Anterior cingulate cortex (tissue), 58 donors: ENCODE data around the gene CEP120.
"Not testable (repeated sequence)": the region's sequence is repeated elsewhere in the genome, so short reads cannot be mapped to it uniquely, and the experiment has no call there.

Experiments used
- DNase-seq, 58 donors: peaks; one replicate each; lab custom pipeline; 2025; lab: John Stamatoyannopoulos, UW

The CEP120 gene

DNA sequence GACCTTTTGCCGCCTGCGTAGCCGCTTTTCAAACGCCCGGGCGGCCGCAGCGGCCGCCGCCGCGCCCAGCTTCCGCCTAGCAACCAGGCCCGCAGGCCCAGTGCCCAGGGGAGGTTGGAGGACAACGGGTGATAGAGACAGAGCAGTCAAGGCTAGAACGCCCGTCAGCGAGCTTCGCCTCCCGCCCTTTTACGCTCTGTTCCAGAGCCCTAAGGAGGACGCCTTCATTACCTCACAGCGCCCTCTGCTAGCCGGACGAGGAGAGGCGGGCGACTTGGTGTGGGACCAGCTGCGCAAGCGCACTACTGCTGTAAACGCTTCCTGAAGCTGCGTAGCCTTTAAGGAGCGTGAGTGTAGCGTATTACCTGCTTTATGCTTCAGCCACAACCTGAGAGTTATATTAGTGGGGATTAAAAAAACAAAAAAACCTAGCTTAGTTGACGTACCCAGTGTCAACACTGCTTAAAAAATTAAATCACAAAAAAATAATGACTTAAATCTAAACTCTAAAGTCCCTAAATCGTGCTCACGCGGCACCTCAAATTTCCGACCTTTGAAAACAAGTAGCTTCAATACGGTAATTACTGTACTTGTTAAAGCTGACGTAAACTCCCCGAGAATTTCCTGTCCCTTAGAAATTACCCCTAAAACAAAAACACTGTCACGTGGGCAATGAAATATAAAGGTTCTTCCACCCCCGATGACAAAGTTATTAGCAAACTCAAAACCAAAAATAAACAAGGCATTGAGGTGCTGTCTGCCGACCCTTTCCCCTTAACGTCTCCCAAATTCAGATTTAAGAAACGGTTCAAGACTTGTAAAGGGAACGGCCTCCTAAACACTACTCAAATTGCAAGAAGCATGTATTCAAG, at the start of gene CEP120:
Gene CEP120 (minus strand): TSS at position 126 of the 872 bp plus-strand sequence. CDS start 405 bp downstream, outside the sequence.
- DNase-seq, result peak; percentile 73 to 99 (median 97)

DNA sequence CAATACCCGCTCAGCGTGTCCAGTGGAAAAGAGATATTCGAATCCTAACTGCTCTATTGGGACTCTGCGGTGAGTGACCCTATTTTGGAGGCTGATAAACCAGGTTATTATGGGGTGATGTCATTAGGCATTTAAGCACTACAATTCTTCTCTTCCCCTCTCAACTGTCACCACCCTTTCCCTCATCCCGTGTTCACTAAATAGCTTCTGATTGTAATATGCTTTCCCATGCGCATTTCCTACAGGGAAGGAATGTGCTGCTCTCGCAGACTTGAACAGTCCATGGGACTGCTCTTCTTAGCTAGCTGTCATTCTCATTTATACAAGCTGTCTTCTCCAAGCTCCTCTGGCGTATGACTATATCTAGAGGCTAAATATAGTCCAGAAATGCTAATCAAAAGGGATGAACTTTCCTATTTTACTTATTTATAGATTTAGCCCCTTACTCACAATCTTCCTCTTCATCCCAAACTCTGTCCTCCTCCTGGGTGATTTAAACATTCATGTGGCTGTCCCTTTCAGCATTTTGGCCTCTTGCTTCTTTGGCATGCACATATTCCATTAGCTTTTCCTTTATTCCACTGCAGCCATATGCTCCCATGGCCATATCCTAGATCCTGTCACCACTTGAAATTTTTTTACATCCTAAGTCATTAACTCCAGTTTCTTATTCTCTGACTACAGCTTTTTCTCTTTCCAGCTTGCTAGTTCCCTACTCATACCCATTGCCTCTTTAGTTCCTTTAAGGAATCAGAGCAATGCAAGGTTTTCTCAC, 49.1 kb upstream of the CEP120 start:
- DNase-seq, result no peak

DNA sequence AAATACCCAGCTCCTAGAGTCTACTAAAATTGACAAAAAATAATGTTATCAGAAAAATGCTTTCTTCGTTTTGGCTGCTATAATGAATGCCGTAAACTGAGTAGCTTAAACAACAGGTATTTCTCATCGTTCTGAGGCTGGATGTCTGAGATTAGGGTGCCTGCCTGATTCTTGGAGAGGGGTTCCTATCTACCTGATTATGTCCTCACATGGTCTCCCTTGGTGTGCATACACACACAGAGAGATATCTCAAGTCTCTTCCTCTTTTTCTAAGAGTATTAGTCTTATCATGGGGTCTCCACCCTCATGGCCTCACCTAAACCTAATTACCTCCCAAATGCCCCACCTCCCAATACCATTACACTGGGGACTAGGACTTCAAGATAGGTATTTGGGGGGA, 48.2 kb upstream of the CEP120 start:
- DNase-seq, result no peak

DNA sequence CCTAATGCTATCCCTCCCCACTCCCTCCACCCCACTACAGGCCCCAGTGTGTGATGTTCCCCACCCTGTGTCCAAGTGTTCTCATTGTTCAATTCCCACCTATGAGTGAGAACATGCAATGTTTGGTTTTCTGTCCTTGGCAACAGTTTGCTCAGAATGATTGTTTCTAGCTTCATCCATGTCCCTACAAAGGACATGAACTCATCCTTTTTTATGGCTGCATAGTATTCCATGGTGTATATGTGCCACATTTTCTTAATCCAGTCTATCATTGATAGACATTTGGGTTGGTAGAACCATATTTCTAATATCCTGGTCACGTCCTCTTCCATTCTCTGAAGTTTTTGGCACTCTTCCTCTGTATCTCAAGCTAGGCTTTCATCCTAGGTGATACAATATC, 43.6 kb upstream of the CEP120 start:
- DNase-seq, result not testable (repeated sequence)

DNA sequence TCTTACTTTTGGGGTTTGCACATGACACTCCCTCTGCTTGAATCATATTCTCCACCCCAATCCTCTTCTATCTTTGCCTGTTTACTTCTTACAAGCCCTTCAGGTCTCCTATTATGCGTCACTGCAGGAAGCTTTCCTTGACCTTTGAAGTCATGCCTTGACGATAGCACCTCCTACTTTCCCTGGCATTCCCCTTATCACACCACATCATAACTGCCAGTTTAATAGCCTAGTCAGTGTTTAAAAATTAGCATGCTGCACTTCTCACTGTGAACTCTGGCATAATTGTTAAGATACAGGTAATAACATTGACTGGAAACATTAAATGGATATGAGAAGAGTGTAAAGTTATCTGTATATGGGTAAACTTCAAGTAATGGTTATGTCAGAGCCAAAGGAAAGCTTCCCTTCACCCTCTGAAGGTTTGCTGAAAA, 37.1 kb upstream of the CEP120 start:
- DNase-seq, result no peak

DNA sequence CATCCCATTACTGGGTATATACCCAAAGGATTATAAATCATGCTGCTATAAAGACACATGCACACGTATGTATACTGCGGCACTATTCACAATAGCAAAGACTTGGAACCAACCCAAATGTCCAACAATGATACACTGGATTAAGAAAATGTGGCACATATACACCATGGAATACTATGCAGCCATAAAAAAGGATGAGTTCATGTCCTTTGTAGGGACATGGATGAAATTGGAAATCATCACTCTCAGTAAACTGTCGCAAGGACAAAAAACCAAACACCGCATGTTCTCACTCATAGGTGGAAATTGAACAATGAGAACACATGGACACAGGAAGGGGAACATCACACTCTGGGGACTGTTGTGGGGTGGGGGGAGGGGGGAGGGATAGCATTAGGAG, 35.8 kb upstream of the CEP120 start:
- not testable (repeated sequence) for DNase-seq

DNA sequence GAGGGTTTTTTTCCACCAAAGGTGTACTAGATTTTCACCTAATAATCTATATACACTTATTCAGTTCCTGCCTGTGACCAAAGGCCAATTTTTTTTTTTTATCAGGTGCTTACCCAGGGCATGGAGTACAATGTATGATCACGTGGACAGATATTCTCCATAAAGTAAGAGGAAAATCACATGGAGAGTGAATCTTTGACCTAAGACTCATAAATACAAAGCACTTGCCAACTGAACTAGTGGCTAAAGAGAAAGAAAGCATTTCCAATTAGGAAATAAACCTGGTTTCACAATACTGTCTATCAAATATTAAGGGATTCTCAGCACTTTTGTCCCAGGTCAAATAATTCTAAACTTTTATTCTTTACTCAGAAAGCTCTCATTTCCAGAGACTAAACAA, 33.0 kb upstream of the CEP120 start:
- DNase-seq, result no peak

DNA sequence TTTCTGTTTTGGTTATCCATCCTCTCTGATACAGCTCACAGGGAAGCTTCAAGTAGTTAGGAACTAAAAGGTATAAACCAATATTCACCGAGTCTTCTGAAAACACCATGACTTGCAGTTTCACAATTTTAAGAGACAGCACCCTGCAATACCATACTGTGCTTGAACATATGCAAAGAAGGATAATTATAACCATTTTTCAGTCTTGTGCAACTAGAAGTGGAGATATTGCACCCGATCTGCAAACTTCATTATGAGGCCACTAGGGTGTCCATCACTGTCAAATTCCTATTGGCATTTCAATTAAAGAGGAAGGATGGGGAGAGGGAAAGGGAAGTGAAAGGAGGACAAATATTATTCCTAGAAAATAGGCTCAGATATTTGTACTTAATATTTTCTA, 32.4 kb upstream of the CEP120 start:
- no peak for DNase-seq

DNA sequence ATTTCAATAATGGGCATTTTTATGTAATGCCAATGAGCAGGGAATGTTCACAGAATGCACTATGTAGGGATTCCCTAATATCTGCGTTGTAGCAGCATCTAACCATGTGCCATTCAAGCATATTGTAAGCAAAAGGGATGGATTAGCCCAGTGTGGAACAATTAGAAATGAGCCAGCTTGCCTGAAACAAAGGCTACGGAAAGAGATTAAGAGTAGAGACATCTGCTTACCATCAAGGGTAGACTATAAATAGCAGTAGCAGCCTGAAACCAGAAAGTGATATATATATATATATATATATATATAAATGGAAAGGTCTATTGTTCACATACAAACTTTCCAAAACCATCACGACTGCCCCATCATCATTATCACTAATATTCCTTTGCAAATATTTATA, 31.9 kb upstream of the CEP120 start:
- no peak for DNase-seq

DNA sequence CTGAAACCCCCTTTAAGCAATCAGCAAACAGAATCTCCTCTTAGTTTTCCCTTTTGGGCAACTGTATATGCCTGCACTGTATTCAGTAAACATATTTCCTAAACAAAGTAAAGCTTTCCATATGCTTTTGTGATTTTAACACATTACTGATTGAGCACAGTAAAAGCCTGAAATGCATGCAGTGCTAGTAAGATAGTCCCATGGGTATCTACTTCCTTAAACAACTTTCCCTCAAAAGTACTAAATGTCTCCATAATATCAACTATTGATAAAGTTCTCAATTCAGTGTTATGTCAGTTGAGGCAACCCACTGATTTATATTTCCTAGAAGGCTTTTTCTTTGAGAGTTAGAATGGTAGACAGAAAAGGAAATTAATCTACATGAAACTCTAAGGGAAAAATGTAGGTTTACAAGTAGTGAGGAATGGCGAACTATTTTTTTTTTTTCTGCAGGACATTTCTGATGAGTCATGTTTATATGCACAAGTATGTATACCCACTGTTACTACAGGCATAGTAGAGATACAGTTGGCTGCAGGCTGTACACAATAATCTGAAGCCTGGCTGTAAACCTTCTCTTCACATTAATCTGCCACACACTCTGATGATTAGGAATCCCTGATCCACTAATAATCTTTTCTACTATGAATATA, 31.2 kb upstream of the CEP120 start:
- DNase-seq, result no peak

DNA sequence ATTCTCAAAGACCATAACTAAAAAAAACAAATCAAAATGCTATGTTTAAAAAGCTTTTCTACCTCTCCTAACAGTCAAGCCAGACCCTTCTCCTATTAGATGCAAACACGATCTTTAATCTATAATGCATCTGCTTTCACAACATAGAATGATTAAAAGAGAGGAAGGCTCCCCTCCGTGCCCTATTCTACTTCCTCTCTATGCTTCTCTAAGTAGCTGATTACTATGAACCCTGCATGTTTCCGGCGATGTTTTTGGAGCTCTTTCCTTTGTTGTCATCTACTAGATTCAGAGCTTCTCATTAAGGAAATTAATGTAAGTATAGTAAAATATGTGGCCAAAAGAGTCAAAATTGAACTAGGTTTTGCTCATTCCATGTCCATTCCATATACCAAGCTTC, 29.2 kb upstream of the CEP120 start:
- no peak for DNase-seq

DNA sequence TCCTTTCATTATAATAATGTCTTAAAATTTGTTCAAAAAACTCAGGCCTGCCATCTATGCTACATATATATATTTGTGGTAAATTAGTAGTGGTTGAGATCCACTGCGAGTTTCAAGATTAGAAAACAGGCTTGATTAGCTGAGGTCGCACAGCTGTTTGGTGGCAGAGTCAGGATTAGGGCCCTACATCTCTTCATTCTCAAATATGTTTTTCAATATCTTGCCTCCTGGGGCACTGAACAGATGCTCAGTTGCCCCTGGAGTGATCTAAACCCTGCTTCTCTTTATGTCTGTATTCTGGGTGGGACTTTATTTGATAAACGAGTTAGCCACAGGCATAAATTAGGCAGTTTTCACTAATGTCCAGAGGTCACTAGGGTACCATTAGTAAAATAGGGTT, 27.8 kb upstream of the CEP120 start:
- no peak for DNase-seq

DNA sequence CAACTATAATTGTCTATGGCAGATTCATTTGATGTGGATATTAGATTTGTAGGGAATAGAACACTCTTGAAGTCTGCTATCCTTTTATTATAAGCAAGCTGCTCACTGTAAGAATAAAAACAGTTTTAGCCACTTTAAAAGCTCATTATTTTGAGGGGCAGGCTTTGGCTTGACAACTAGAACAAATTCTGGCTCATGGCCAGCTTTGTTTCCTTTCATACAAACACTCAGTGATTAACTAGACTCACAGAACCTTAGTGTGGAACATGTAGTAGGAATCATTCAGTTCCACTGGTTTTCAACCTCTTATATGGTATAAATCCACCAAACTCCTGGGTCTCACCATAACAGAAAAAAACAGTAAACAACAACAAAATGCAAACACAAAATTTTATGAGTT, 27.4 kb upstream of the CEP120 start:
- DNase-seq, result peak in 3 of 58 donors; percentile 1 to 24 (median 4)

DNA sequence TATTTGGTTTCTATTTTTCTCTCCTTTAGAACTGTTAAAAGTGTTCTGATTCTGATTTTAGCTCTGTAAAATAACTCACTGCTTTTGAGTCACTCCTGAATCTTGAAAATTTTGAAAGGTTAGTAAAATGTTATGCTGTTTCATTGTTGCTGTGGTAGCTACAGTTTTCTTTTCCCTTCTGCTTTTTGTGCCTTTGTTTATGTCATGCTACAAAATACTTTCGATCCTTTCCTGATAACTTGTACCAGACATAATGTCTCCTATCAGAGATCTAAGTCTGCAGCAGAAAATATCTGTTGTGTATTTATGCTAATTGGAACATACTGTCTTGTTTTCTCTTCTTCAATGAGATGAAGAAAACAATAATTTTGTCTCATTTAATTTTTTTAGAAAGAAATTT, 26.9 kb upstream of the CEP120 start:
- DNase-seq, result no peak

DNA sequence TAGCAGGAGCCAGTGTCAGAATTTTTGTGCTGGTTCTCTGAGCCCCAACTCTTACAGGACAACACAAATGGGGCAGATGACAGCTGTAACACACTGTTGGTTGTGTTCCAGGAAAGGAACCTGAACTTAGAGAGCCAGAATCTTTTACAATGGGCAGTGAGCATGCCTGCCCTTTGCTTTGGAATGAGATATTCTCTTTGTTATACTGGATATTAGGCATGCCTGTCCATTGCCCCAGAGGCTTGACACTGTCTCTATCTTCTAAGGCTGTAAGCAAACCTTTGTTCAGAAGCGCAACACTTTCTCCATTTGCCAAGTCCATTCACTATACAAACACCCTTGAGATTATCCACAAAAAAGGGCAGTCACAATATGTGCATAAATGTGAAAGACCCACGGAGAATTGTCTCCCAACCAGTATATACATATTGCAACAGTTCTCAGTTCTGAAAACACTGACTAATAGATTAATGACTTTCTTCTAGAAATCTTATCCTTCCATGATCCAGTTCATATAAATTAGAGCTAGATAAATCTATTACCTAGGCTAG, 26.3 kb upstream of the CEP120 start:
- no peak for DNase-seq

DNA sequence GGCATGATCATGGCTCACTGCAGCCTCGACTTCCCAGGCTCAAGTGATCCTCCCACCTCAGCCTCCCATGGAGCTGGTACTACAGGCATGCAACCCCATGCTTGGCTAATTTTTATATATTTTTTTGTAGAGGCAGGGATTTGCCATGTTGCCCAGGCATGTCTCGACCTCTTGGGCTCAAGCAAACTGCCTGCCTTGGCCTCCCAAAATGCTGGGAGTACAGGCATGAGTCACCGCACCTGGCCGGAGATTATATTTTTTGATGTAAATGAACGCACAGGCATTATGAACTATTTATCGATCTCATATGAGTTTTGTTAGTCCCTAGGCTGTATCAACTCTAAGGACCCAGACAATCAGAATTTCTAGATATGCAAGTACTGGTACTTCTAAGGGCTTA, 25.5 kb upstream of the CEP120 start:
- DNase-seq, result no peak

DNA sequence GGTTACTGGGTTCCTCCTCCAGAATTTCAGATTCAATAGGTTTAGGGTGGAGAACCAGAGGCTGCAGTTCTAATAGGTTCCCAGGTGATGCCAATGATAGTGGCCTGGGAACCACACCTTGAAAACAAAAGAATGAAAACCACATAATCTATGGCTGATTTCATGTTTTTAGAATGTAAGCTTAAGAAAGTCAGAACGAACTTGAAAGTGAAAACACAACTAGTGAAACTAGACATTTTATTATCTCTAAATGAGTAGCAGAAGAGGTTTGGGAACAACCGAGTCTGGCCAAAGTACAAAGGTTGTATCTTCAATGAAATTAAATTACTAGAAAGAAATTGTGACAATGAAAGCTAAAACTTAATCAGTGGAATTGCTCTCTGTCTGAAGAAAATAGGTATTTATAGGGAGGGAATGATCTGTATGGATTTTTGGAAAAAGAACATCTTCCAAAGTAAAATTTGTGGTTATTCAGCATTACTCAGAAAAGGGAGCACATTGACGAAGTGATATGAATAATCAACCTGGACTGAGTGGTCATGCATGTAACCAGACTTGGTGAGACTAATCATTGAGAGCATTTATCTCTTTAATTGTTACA, 24.9 kb upstream of the CEP120 start:
- no peak for DNase-seq

DNA sequence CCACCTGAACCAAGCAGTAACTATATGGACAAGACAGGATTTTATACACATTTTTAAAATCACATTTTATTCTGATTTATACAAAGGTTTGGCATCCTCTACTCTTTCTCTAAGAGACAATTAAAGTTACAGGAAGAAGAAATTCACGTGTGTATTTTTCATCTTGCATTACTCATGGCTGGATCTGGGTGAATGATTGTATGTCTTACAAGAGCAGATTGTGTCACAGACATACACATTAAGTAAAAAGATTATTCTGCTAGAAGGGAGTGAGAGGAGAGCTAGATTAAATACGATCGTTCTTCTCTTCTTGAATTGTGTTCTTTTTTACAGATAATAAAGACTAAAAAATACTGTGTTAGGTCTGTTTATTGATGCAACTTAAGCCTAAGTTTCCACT, 20.8 kb upstream of the CEP120 start:
- DNase-seq, result no peak

DNA sequence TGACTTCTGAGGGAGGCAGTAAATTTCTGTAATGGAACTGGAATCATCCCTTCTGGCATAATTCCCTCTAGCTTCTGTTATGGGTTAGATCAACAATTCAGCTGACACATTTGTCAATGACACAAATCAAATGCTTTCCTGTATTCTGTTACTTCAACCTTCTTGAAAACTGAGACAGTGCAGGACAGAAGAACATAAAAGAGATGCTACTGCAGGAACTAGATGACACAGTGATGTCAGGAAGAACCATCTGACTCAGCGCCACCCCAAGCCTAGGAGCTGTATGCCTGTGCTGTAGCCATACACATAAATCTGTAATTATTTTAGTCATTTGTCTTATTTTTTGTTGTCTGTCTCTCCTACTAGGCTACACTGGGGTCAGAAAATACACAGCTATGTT, 18.2 kb upstream of the CEP120 start:
- no peak for DNase-seq

DNA sequence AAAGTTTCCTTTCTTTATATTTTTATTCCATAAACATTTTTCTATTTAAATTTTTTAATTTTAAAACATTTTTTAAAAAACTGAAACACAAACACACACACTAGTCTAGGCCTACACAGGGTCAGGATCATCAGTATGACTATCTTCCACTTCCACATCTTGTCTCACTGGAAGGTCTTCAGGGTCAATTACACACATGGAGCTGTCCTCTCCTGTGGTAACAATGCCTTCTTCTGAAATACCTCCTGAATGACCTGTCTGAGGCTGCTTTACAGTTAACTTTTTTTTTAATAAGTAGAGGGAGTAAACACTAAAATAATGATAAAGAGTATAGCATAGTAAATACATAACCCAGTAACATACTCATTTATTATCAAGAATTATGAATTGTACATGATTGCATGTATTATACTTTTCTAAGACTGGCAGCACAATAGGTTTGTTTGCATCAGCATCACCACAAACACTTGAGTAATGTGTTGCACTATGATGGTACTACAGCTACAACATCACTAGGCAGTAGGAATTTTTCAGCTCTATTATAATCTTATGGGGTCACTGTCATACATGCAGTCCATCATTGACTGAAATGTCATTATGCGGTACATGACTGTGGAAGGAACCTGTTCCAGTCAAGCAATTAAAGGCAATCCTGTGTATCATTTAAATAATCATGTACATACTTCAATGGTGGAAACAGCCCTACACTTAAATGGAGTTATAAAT, 17.4 kb upstream of the CEP120 start:
- DNase-seq, result no peak
